H4 (cell line): ENCODE data around the gene ERICH6B. TPM values are rescaled to one million over a fixed set of nuclear protein-coding genes. Genes with fewer than 3 reads are reported as not detected.

Source experiments
- DNase-seq: peaks from one replicate; pipeline ENCODE4 v3.0.0-alpha.2; 2015; ENCODE audit warnings: low spot score
- total RNA-seq: library from RNA; depleted of rRNA; stranded (reverse); fragments of >200 nt; shearing (Covaris generic); gene quantifications from 2 replicates; pipeline ENCODE4 v1.2.3, GENCODE V29; 2014

Gene ERICH6B
- total RNA-seq, 1 experiment from 2014 or later: not detected

GRCh38 chr13:45601680-45602079 lies 13.9 kb downstream of the ERICH6B start:
- DNase-seq: no peak

- no peak for DNase-seq
Observed at GRCh38 chr13:45598597-45598996, 16.9 kb downstream of the ERICH6B start.

- DNase-seq: no peak
Observed at GRCh38 chr13:45596800-45597475, 18.6 kb downstream of the ERICH6B start.

GRCh38 chr13:45595965-45596364 lies 19.6 kb downstream of the ERICH6B start:
- no peak for DNase-seq

- no peak for DNase-seq
Observed at GRCh38 chr13:45594764-45595163, 20.8 kb downstream of the ERICH6B start.

- no peak for DNase-seq
Observed at GRCh38 chr13:45594227-45594626, 21.3 kb downstream of the ERICH6B start.

GRCh38 chr13:45592758-45593157 lies 22.8 kb downstream of the ERICH6B start:
- no peak for DNase-seq

- no peak for DNase-seq
Observed at GRCh38 chr13:45590066-45590465, 25.5 kb downstream of the ERICH6B start.

- no peak for DNase-seq
Observed at GRCh38 chr13:45587897-45588296, 27.6 kb downstream of the ERICH6B start.

GRCh38 chr13:45584816-45585215 lies 30.7 kb downstream of the ERICH6B start:
- DNase-seq: peak; percentile 13

- DNase-seq: no peak
Observed at GRCh38 chr13:45582408-45583076, 33.0 kb downstream of the ERICH6B start.

- no peak for DNase-seq
Observed at GRCh38 chr13:45576466-45576865, 39.1 kb downstream of the ERICH6B start.

- DNase-seq: no peak
Observed at GRCh38 chr13:45575830-45576180, 39.7 kb downstream of the ERICH6B start.

GRCh38 chr13:45575146-45575829 lies 40.3 kb downstream of the ERICH6B start:
- DNase-seq: no peak

- DNase-seq: no peak
Observed at GRCh38 chr13:45565331-45565730, 50.2 kb downstream of the ERICH6B start.

GRCh38 chr13:45564133-45564776 lies 51.3 kb downstream of the ERICH6B start:
- DNase-seq: peak; percentile 38

- no peak for DNase-seq
Observed at GRCh38 chr13:45554604-45555109, 60.9 kb downstream of the ERICH6B start.

- DNase-seq: no peak
Observed at GRCh38 chr13:45548281-45548680, 67.3 kb downstream of the ERICH6B start.

- DNase-seq: no peak
Observed at GRCh38 chr13:45546410-45546765, 69.2 kb downstream of the ERICH6B start.

- DNase-seq: no peak
Observed at GRCh38 chr13:45545686-45546409, 69.7 kb downstream of the ERICH6B start.

- DNase-seq: no peak
Observed at GRCh38 chr13:45544520-45544919, 71.0 kb downstream of the ERICH6B start.

- DNase-seq: no peak
Observed at GRCh38 chr13:45542878-45543277, 72.7 kb downstream of the ERICH6B start.
